GM12892 (cell line): ENCODE data around the gene GDPD5.

Experiments
- POLR2A ChIP-seq: IDR thresholded peaks from 2 replicates; pipeline ENCODE4 v1.6.1; 2011; ENCODE audit warnings: low read depth, low read length, control low read depth
- POLR2AphosphoS5 ChIP-seq: IDR thresholded peaks from 2 replicates; pipeline ENCODE4 v1.6.1; 2011; ENCODE audit warnings: low read depth, low read length, control low read depth
- TAF1 ChIP-seq: IDR thresholded peaks from 2 replicates; pipeline ENCODE4 v1.6.1; 2011; ENCODE audit warnings: low read depth, mild to moderate bottlenecking, control low read depth, low read length, borderline replicate concordance

DNA sequence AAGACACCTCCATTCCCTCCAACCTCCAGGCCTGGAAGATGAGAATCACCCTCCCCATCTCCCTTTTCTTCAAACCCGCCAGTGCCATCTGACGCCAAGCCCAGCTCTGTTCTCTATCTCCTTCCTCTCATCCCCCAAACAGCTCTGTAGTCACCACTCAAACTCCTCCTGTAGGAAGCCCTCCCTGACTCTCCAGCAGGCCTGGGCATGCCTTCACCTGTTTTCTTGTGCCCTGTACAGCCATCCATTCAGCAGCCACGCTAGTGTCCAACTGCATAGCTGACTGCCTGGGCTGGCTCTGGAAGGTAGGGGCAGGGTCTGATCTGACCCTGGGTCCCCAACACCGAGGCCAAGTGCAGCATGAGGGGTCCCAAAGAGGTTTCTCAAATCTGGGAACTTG lies 25.0 kb downstream of the GDPD5 start:
- no peak for TF ChIP-seq POLR2AphosphoS5
- TF ChIP-seq TAF1, result no peak
- TF ChIP-seq POLR2A, result no peak
